SKM-1 (cell line): Measurements from ENCODE around the gene CHMP6.

Source experiments
- DNase-seq: peaks from one replicate; lab custom pipeline; 2025; ENCODE audit not compliant: unreplicated experiment; lab: John Stamatoyannopoulos, UW

Gene CHMP6

GRCh38 chr17:81040791-81041337, 49.2 kb downstream of the CHMP6 start:
- DNase-seq: peak; percentile 15

GRCh38 chr17:81042606-81043005, 51.0 kb downstream of the CHMP6 start:
- DNase-seq: no peak

- no peak for DNase-seq
Observed at GRCh38 chr17:81043319-81043724, 51.7 kb downstream of the CHMP6 start.

GRCh38 chr17:81043725-81044427, 52.2 kb downstream of the CHMP6 start:
- no peak for DNase-seq

GRCh38 chr17:81044428-81044763, 52.8 kb downstream of the CHMP6 start:
- no peak for DNase-seq

GRCh38 chr17:81044764-81045589, 53.3 kb downstream of the CHMP6 start:
- DNase-seq: no peak

GRCh38 chr17:81045590-81046095, 54.0 kb downstream of the CHMP6 start:
- DNase-seq: no peak

GRCh38 chr17:81046132-81046769, 54.6 kb downstream of the CHMP6 start:
- no peak for DNase-seq

GRCh38 chr17:81046770-81047359, 55.2 kb downstream of the CHMP6 start:
- no peak for DNase-seq

- no peak for DNase-seq
Observed at GRCh38 chr17:81048827-81049371, 57.3 kb downstream of the CHMP6 start.

- DNase-seq: no peak
Observed at GRCh38 chr17:81049372-81049911, 57.8 kb downstream of the CHMP6 start.
